Stomach (tissue), 9 donors: ENCODE data around the gene DMRT1. TPM values are rescaled to one million over a fixed set of nuclear protein-coding genes. Genes with fewer than 3 reads are reported as not detected.

Experiments used
- DNase-seq, 2 donors: peaks; one replicate each; pipeline versions ENCODE4 v3.0.0 to v3.0.0-alpha.2; 2013 to 2019
- H3K27ac ChIP-seq, 5 donors: fragments of 200-600 bp in 4 of 5; sonication (generic) in 4 of 5; one replicate each; pipeline ENCODE4 v1.5.1; 2013 to 2019; ENCODE audit warnings: mild to moderate bottlenecking in 1 of 5, moderate library complexity in 1 of 5
- H3K27me3 ChIP-seq, 3 donors: fragments of 200-600 bp; sonication (generic); one replicate each; pipeline ENCODE4 v1.5.1; 2017 to 2019; ENCODE audit warnings: mixed run types in 1 of 3
- H3K36me3 ChIP-seq, 4 donors: fragments of 200-600 bp; sonication (generic); 1 replicate in 3 of 4; 2 replicates in 1 of 4; pipeline ENCODE4 v1.5.1; 2016 to 2019
- H3K4me1 ChIP-seq, 4 donors: fragments of 200-600 bp; sonication (generic); one replicate each; pipeline ENCODE4 v1.5.1; 2016 to 2019
- H3K4me3 ChIP-seq, 4 donors: fragments of 200-600 bp; sonication (generic) in 3 of 4; one replicate each; pipeline ENCODE4 v1.5.1; 2016 to 2019; ENCODE audit warnings: mild to moderate bottlenecking in 1 of 4
- H3K9me3 ChIP-seq, 4 donors: fragments of 200-600 bp; sonication (generic); one replicate each; pipeline ENCODE4 v1.5.1; 2016 to 2019
- CTCF ChIP-seq, 7 experiments: fragments of 450-650 bp in 4 of 7; fragments of 200-600 bp in 3 of 7; sonication (generic) in 3 of 7; IDR thresholded peaks; one replicate each; pipeline ENCODE4 v1.5.1; 2016 to 2019; ENCODE audit warnings: antibody characterized with exemption in 7 of 7, control low read depth in 2 of 7, mild to moderate bottlenecking in 1 of 7
- EP300 ChIP-seq: sonication (generic); formaldehyde crosslinking; IDR thresholded peaks from one replicate; pipeline ENCODE4 v1.6.1; 2017; ENCODE audit warnings: antibody characterized with exemption
- POLR2A ChIP-seq, 4 donors: fragments of 450-650 bp; IDR thresholded peaks; one replicate each; pipeline ENCODE4 v1.6.1; 2016; ENCODE audit warnings: antibody characterized with exemption in 4 of 4, control low read depth in 2 of 4, mild to moderate bottlenecking in 1 of 4, moderate library complexity in 1 of 4
- POLR2AphosphoS5 ChIP-seq, 3 donors: sonication (generic); formaldehyde crosslinking; IDR thresholded peaks; one replicate each; pipeline ENCODE4 v1.6.1; 2016; ENCODE audit warnings: antibody characterized with exemption in 3 of 3
- WGBS, 5 donors: extraction: QIAGEN DNeasy Blood & Tissue Kit in 3 of 5; methylation state at CpG; one replicate each; pipeline versions ENCODE4 v1.1.5 to v1.1.7; 2013 to 2018; 5-methylcytosine and 5-hydroxymethylcytosine counted together
- intact Hi-C: fragments of 100-400 bp; cut with DNase I; formaldehyde crosslinking; loops from one replicate; pipeline ENCODE4 v1.15.1; 2023; ENCODE audit warnings: low total_unique reads
- polyA plus RNA-seq, 3 donors: library from polyadenylated mRNA; stranded (reverse); fragments of 200-250 nt; gene quantifications; one replicate each; pipeline ENCODE4 v1.2.3, GENCODE V29; 2013
- total RNA-seq, 5 donors: library from RNA; depleted of rRNA; stranded (reverse); fragments of >200 nt; gene quantifications; one replicate each; pipeline versions ENCODE4 v1.1.0 to v1.2.3, GENCODE V29; 2014 to 2016
- donor health status: healthy with polysubstance abuse.
- donor health status: Bipolar disorder and iron deficiency.
- donor health status: healthy.

Gene DMRT1
- total and polyA plus RNA-seq, 8 donors, result not detected

DNA sequence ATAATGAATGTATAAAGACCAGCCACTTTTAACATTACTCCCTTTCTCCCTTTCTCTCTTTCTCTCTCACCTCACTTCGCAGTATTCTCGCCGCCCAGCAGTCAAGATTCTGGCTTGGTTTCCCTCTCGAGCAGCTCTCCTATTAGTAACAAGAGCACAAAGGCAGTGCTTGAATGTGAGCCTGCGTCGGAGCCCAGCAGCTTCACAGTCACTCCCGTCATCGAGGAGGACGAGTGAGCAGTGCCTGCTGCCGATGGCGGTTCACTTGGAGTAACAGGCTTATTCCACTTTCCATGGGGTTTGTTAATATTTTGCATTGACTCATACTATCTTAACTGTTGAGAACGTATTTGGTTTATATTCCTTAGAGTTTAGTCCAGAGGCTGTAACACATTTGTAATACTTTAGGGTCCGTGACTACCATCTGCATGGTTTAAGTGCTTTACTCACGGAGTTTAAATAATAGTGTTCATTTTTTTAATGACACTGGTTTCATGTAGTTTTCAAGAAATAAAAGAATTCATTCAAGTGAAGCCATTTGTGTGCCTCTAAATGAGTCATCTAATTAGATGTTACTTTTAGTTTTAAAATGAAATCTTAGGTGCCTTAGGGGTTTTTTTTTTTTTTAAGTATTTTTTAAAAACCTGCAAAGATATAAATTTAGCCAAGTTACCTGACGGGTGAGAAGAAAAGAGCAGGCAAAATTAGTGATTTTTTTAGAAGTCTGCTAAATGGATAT is 126.6 kb downstream of the DMRT1 start:
- H3K4me3 ChIP-seq, result no peak overlapping the region
- H3K27ac ChIP-seq, result no peak overlapping the region
- peaks cover 19 to 42% (median 33%) of the 10 kb centered on the region in 4 donors for H3K4me1 ChIP-seq
- WGBS, 5 donors, result 8 to 14% (median 12%) methylated on average over 14 to 15 of the region's 15 CpGs
- no peaks in the 10 kb centered on the region for H3K36me3 ChIP-seq
- H3K27me3 ChIP-seq, result peaks cover 36 to 99% (median 78%) of the 10 kb centered on the region in 3 donors
- no peak for DNase-seq
- peaks cover 0 to 17% (median 3%) of the 10 kb centered on the region in 4 donors for H3K9me3 ChIP-seq
- intact Hi-C loops, result no loop called here
- TF ChIP-seq POLR2AphosphoS5 (IDR thresholded peaks at IDR 0.05) (no peak), CTCF (IDR thresholded peaks at IDR 0.05) (no peak), POLR2A (IDR thresholded peaks at IDR 0.05) (no peak), EP300 (no peak)

- no peak for TF ChIP-seq CTCF (IDR thresholded peaks at IDR 0.05)
- TF ChIP-seq POLR2AphosphoS5 (IDR thresholded peaks at IDR 0.05), result no peak
- no peak for TF ChIP-seq POLR2A (IDR thresholded peaks at IDR 0.05)
- no peak for TF ChIP-seq EP300
- intact Hi-C loops, result no loop called here
- H3K4me1 ChIP-seq, result peaks cover 20 to 46% (median 36%) of the 10 kb centered on the region in 4 donors
- H3K4me3 ChIP-seq, result no peak overlapping the region
- H3K36me3 ChIP-seq, result no peaks in the 10 kb centered on the region
- H3K27me3 ChIP-seq, result peaks cover 45 to 100% (median 90%) of the 10 kb centered on the region in 3 donors
- no peak for DNase-seq
- H3K27ac ChIP-seq, result no peak overlapping the region
- H3K9me3 ChIP-seq, result peaks cover 0 to 17% (median 3%) of the 10 kb centered on the region in 4 donors
- 9 to 19% (median 12%) methylated on average over 47 to 49 of the region's 49 CpGs for WGBS, 5 donors
These were observed 128.0 kb downstream of the DMRT1 start for GRCh38 chr9:969310-970150.

DNA sequence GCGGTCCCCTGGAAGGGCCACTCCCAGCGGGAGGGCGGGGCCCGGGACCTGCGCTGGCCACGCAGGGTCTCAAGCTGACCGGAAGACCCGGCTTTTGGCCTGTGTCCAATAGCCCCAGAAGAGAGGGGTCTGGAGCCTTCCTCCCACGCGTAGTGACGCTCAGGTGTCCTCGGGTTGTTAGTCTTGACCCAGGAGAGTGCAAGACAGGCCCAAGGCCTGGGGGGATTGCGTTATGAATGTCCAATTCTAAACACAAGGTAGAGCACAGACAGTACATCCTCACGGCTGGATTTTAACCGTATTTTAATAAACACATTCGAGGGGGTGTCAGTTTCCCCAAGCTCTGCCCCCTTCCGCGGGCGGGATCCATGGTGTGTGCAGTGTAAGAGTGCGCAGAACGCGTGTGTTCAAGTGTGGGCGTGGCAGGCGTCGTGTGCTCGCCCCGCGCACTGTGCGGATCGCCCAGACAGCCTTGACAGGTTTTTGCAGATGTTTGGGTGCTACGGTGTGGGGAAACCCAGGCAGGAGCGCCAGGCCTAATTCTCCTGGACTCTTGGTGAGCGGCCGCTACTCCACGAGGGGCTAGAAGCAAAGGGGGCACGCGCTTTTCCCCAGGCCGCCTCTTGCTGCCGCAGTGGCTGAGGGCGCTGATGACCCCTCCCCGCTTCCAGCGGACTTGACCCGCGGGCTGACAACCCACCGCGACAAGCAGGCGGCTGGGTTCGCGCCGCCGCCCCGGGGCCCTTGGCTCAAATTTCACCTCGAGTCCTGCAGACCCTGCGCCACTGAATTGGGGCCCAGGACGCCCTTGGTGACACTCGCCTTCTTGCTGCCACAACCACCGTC is 128.9 kb downstream of the DMRT1 start:
- peaks cover 20 to 46% (median 36%) of the 10 kb centered on the region in 4 donors for H3K4me1 ChIP-seq
- no peak overlapping the region for H3K27ac ChIP-seq
- TF ChIP-seq CTCF (IDR thresholded peaks at IDR 0.05), result no peak
- no peak for TF ChIP-seq POLR2AphosphoS5 (IDR thresholded peaks at IDR 0.05)
- no peak for TF ChIP-seq POLR2A (IDR thresholded peaks at IDR 0.05)
- no peak for TF ChIP-seq EP300
- peaks cover 0 to 17% (median 3%) of the 10 kb centered on the region in 4 donors for H3K9me3 ChIP-seq
- WGBS, 5 donors, result 8 to 14% (median 11%) methylated on average over 36 to 57 of the region's 57 CpGs
- no peak overlapping the region for H3K4me3 ChIP-seq
- no peaks in the 10 kb centered on the region for H3K36me3 ChIP-seq
- DNase-seq, result no peak
- H3K27me3 ChIP-seq, result peaks cover 45 to 100% (median 92%) of the 10 kb centered on the region in 3 donors
- intact Hi-C loops, result no loop called here
